ENCODE results near the gene USP9X.
"Not testable (repeated sequence)": the region's sequence is repeated elsewhere in the genome, so short reads cannot be mapped to it uniquely, and the experiment has no call there.

USP9X gene

GRCh38 chrX:41085878-41086626 is 807 bp downstream of the USP9X start:
- DNase-seq (ENCODE audit: low read depth) = peak; percentile 20

DNA sequence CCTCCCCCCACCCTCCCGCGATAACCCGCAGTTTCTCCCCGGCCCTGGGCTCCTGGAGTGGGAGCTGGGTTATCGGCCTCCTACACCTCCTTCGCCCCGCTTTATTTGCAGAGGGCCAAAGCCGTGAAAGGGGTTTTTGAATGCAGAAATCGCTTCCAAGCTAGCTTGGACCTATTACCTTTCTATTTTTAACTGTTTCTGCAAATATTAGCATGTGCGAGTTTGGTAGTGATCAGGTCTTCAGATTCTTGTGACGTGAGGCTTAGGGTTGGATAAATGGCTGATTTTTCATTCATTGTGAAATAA is 1.3 kb downstream of the USP9X start:
- DNase-seq (ENCODE audit: low read depth) = no peak

DNA sequence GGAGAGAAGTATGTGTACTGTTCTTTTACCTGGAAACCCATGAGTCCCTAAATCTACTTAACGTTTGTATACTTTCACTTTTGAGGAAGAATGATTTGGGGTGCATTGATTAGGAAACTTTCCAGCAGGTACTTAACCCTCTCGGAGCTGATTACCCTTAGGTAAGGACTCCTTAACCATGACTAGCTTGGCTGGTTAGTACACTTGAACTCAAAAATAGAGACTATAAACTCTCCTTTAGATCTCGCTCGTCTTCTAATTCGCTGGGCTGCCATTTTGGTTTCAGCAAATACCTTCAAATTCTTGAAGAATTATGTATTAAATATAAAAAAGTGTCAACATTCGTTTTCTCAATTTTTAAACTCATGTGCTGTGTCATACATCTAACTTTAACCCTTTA is 2.0 kb downstream of the USP9X start:
- no peak for DNase-seq (ENCODE audit: low read depth)

DNA sequence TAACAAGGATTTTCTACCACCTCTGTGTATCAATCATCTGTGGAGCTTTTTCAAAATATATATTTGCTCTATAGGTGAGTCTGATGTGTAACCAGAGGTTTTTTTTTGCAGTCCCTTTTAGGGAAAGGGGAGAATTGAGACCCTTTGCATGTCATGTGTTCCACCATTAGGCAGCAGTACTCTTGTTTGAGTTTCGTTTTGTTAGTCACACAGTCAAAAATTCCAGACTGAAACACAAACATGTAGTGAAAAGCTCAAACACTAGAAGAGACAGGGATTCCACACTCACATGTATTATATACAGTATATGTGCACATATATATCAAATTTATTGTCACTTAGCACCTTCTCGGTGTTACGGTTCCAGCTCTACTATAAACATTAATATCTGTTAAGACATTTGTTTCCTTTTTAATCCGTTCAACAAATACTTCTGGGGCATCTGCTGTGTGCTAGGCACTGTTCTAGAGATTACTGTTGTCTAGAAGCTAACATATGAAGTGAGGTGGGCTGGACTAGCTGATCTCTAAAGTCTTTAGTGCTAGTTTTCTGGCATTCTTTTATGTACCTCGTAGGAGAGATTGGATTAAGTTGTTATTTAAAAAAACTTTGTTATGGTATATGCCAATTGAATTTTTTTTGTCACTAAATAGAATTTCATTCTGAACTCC is 5.5 kb downstream of the USP9X start:
- DNase-seq (ENCODE audit: low read depth) = no peak

DNA sequence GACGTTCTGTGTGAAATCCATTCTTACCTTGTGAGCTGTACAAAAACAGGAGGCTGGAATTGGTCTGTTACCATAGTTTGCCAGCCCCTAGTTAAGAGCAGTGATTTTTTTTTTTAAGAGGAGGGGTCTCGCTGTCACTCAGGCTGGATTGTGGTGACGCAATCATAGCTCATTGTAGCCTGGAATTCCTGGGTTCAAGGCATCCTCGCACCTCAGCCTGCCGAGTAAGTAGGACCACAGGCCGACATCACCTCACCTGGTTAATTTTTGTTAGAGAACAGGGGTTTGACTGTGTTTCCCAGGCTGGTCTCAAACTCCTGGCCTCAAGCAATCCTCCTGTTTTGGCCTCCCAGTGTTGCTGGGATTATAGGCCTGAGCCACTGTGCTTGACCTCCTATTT is 7.5 kb downstream of the USP9X start:
- DNase-seq (ENCODE audit: low read depth) = no peak

- no peak for DNase-seq (ENCODE audit: low read depth)
Measured at GRCh38 chrX:41095174-41095573, 9.9 kb downstream of the USP9X start.

GRCh38 chrX:41095908-41096307 is 10.7 kb downstream of the USP9X start:
- DNase-seq (ENCODE audit: low read depth) = no peak

DNA sequence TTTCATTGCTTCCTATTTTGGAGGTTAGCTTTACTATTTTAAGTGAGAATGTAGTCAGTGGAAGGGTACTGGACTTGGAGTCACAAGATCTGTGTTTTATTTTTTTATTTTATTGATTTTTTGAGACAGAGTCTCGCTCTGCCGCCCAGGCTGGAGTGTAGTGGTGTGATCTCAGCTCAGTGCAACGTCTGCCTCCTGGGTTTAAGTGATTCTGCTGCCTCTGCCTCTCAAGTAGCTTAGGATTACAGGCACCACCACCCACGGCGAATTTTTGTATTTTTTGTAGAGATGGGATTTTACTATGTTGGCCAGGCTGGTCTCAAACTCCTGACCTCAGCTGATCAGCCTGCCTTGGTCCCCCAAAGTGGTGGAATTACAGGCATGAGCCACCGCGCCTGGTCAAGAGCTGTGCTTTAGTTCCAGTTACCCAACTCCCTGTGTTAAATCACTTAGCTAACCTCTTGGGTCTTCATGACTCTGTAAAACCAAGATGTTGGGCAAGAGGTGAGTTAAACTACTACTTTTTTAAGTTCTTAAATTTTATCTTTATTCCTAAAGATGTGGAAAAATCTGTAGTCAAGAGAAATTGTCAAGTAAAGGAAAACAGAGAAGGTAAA is 11.2 kb downstream of the USP9X start:
- no peak for DNase-seq (ENCODE audit: low read depth)

DNA sequence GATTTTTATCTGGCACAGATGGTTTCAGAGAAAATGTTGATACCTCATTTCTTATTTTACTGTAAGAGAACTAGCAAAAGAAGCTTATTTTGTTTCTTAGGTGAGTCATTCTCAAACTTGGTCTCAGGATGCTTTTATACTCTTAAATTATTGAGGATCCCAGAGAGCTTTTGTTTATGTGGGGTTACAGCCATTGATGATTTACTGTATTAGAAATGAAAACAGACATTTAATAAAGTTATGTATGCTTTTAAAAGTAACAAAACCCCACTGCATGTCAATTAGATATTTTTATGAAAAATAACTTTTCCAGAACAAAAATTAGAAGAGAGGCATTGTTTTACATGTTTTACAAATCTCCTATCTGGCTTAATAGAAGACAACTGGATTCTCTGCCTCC is 12.1 kb downstream of the USP9X start:
- DNase-seq (ENCODE audit: low read depth) = no peak

DNA sequence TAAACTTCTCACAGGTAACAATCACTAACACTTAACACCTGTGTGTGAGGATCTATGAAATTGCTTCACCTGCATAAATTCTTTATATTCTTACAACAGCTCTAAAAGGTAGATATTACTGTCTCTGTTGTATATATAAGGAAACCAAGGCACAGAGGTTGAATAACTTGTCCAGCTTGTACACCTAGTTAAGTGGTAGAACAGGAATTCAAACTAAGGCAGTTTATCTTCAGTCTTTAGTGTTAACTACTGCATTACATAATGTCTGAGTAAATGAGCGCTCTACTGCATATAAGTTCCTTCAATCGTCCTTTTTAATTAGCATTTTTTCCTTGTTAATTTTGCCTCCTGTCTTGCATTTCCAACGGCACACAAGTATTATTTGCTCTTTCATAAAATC is 15.0 kb downstream of the USP9X start:
- no peak for DNase-seq (ENCODE audit: low read depth)

DNA sequence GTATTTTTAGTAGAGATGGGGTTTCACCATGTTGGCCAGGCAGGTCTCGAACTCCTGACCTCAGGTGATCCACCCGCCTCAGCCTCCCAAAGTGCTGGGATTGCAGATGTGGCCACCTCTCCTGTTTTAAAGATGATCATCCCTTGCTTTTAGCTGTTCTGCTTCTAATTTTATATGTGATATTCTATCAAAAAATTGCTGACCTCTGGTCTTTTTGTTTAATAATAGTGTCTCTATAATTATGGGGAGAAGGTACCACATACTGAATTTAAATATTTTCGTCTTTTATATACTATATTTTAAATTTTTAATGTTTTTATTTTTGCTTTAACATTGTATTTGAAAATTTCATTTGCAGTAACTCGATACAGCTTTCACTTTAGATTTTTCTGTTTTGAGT is 15.6 kb downstream of the USP9X start:
- DNase-seq (ENCODE audit: low read depth) = no peak

DNA sequence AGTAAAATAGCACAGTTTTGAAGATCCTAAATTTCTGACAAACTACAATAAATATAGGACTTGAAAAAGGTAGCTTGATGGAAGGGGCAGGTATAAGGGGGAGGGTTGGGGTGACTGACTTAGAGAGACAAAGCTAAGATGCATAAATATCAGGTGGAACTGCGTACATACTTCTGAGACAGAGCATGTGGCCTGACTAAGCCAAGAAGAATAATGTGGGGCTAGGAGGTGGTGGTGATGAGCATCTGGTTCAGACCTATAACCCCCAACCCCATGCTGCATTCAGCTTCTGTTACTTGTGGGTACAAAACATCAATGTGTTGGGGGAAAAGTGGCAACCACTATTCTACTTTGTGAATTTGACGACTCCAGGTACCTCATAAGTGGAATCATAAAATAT is 19.8 kb downstream of the USP9X start:
- DNase-seq (ENCODE audit: low read depth) = no peak

DNA sequence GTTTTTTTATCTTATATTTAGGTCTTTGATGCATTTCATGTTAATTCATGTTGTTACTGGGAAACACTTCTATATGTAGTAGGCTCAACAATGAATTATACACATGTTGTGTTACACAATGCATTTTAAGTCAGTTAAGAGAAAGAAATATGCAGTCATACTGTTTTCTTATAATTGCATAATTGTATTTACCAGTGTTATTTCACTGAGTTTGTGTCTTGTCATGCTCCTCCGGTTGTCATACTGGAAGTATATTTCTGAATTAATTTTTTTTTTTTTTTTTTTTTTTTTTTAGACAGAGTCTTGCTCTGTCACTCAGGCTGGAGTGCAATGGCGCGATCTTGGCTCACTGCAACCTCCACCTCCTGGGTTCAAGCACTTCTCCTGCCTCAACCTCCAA is 21.0 kb downstream of the USP9X start:
- DNase-seq (ENCODE audit: low read depth) = not testable (repeated sequence)

DNA sequence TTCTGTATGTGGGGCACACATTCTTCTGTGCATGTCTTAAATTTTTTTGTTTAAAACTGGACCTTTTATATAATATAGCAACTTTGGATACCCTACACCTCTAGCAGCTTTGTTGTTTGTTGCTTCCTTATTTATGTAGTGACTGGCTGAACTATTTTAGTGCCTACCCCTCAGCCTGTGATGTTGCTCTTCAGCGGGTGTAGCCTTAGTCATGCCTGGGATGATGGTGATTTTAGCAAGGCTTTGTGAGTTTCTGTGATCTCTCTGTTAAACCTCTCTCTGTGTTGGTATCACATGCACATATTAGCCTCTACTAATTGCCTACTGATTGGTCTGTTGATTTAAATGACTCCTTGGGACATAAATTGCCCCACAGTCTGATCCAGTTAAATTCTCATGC is 22.8 kb downstream of the USP9X start:
- no peak for DNase-seq (ENCODE audit: low read depth)

DNA sequence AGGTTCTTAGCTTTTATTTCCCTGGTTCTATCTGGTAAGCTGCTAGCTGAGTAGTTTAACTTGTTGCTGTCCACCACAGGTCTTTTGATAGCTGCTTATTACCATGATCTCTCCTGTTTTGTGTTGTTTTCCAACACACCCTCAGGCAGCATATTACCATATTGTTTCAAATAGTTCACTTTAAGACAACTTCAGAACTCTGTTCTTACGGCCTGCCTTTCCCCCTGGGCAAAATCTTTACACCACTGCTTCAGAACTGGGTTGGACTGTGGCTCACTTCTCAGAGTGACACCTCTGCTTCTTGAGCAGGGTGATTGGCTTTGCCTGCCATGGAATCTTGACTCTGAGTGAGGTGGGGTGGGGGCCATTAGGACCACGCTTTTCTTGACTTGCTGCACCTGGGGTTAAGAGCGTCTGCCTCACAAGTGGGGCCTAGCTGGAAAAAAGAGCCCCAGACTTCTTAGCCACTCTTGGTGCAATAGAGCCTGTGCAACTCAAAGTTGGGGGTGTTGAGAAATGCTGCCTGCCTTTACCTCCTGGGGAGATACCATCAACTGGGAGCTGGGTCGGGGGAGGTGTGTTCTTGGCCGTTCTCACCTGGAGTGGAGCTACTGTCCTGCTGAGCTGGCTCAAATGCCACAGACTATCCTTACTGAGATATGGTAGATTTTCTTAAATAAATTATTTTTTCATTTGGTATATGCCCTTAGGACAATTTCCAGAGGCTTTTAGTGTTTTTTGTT is 23.4 kb downstream of the USP9X start:
- no peak for DNase-seq (ENCODE audit: low read depth)

GRCh38 chrX:41110801-41111625 is 25.8 kb downstream of the USP9X start:
- no peak for DNase-seq (ENCODE audit: low read depth)

GRCh38 chrX:41115104-41115425 is 29.8 kb downstream of the USP9X start:
- not testable (repeated sequence) for DNase-seq (ENCODE audit: low read depth)

- DNase-seq (ENCODE audit: low read depth) = no peak
Measured at GRCh38 chrX:41116948-41117347, 31.7 kb downstream of the USP9X start.

- DNase-seq (ENCODE audit: low read depth) = no peak
Measured at GRCh38 chrX:41118156-41118555, 32.9 kb downstream of the USP9X start.

DNA sequence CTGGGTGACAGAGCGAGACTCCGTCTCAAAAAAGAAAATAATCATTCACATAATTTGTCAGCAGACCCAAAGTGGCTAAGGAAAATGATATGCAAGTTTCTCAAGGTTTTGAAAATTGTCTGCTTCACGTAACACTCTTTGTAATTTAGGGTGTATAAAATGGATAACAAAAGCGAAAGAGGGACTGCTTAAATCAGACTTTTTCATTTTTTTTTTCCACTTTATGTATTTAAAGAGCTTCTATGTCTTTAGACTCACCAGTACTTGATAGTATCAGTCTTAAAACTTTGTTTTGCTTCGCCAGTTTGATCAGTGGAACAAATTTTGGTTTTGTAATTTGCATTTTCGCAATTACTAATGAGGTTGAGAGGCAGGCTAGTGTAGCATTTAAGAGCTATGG is 34.6 kb downstream of the USP9X start:
- no peak for DNase-seq (ENCODE audit: low read depth)

DNA sequence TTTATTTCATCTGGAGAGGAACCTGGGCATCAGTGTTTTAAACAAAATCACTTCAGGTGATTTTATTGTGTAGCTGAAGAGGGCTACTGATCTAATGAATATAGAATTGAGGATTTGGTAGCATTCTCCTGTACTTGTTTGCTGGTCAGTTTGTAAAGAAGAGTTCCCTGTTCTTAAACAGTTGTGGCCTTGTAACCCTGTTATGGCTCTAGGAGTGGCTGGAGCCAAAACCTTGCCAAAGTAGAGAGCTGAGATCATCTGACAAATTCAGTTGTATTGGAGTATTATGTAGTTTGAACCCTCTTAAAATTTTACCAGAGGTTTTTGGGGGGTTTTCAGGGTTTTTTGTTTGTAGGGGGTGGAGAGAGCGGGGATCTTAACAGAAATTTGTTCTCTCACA is 36.5 kb downstream of the USP9X start:
- no peak for DNase-seq (ENCODE audit: low read depth)

DNA sequence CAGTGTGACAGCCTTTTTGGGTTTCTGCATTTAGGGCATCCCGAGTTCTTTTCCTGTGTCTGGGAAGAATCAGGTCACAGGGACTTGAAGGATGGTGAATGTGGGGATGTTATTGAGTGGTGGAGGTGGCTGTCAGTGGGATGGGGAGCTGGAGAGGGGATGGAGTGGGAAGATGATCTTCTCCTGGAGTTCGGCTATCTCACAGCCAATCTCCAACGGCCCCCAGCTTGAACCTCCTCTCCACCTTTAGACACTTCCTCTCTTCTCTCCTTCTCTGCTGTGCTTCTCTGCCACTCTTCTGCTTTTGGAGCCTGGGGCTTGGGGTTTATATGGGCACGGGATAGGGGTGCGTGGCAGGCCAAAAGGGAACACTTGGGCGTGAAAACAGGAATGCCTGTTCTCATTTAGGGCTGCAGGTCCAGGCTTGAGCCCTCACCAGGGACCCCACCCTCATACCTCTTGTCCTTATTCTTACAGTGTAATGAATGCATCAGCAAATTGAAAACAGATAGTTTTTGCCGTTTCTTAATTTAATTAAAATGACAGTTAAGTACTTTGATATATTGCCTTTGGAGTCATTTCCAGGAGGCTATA is 37.5 kb downstream of the USP9X start:
- DNase-seq (ENCODE audit: low read depth) = no peak
